ENCODE measurements around the gene HYLS1.

HYLS1 gene

DNA sequence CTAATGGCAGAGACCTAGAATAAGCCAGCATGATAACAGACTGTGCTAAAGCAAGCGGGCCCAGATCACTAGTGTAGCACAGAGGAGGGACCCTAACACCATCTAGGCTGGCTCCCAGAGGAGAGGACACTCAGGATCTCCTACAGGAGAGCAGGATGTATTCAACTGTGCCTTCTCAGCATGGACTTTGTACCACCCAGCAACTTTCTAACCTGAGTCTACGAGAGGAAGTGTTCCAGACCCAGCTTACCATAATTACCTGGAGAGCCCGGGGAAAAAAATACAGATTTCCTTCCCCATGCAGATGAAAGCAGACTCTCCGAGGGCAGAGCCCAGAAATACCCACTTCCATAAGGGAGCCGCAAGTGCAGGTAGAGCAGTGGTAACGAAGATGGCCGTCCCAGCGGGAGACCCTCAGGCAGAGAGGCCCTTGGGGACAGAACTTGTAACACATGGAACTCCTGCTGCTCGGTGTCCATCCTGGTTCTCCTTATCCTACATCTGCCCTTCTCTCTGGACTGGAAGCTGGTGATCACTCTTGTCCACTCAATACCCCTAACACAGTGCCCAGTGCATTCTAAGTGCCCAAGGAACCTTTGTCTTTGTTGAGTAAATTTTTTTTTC, 37.0 kb downstream of the HYLS1 start:
- Histone ChIP-seq H3K4me3 (ENCODE audit: extremely low read depth, insufficient read depth, low read length, poor library complexity, severe bottlenecking) (no peak overlapping the region), H3K36me3 (ENCODE audit: control insufficient read depth, insufficient read depth, low read length) (no peaks in the 10 kb centered on the region), H3K27ac (ENCODE audit: low read depth, low read length, severe bottlenecking) (no peak overlapping the region), H3K9me3 (ENCODE audit: control insufficient read depth, low read length) (no peaks in the 10 kb centered on the region), H3K4me1 (ENCODE audit: control insufficient read depth, insufficient read depth, low read length, poor library complexity, severe bottlenecking) (no peaks in the 10 kb centered on the region)
- 93 to 95% methylated on average over 5 to 7 of the region's 9 CpGs for WGBS, 2 experiments (ENCODE audit: insufficient coverage in 2 of 2)

DNA sequence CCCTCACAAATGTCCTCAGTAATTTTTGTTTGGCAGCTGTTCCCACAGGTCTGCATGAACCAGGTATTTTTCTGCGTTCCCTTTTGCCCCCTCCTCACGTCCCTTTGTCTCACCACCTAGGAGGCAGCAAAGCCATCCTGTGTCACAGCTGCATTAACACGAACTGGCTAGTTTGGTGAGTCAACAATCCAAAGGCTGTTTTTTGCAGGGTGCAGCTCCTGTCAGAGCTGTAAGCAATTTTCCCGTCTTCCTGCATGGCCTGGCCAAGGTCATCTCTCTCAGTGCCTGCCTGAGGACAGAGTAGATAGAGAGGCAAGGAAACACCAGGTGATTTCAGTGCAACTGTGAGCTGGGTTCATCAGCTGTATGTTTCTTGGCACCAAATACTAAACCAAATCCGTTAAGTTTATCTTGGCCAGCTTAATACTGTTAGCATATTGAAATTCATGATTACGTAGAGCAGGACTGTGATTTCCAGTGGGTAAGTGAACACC, 37.8 kb downstream of the HYLS1 start:
- 64 to 68% methylated on average over 6 of the region's 6 CpGs for WGBS, 2 experiments (ENCODE audit: insufficient coverage in 2 of 2)
- H3K9me3 ChIP-seq (ENCODE audit: control insufficient read depth, low read length): no peaks in the 10 kb centered on the region
- H3K36me3 ChIP-seq (ENCODE audit: control insufficient read depth, insufficient read depth, low read length): no peaks in the 10 kb centered on the region
- no peaks in the 10 kb centered on the region for H3K4me1 ChIP-seq (ENCODE audit: control insufficient read depth, insufficient read depth, low read length, poor library complexity, severe bottlenecking)
- no peak overlapping the region for H3K27ac ChIP-seq (ENCODE audit: low read depth, low read length, severe bottlenecking)
- no peak overlapping the region for H3K4me3 ChIP-seq (ENCODE audit: extremely low read depth, insufficient read depth, low read length, poor library complexity, severe bottlenecking)

DNA sequence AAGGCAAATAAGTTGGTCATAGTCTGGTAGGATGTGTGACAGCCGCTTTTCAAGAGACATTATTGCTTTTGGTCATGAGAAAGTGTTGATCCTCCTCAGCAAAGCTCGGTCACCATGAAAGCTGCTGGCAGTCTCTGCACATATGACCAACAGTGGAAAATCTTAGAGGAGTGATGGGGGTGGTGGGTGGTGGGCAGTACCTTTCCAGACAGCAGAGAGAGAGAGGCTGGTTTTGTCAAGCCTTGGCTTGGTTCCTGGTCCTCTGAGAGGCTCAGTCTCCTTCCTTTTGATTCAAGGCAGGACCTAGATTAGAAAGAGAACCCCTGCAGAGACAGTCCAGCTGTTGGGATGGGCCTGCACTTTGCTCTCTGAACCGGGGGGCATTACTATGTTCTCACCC, 38.3 kb downstream of the HYLS1 start:
- no peaks in the 10 kb centered on the region for H3K36me3 ChIP-seq (ENCODE audit: control insufficient read depth, insufficient read depth, low read length)
- no peak overlapping the region for H3K27ac ChIP-seq (ENCODE audit: low read depth, low read length, severe bottlenecking)
- no peak overlapping the region for H3K4me3 ChIP-seq (ENCODE audit: extremely low read depth, insufficient read depth, low read length, poor library complexity, severe bottlenecking)
- H3K9me3 ChIP-seq (ENCODE audit: control insufficient read depth, low read length): no peaks in the 10 kb centered on the region
- no peaks in the 10 kb centered on the region for H3K4me1 ChIP-seq (ENCODE audit: control insufficient read depth, insufficient read depth, low read length, poor library complexity, severe bottlenecking)
- WGBS, 2 experiments (ENCODE audit: insufficient coverage in 2 of 2): 95 to 96% methylated on average over 3 of the region's 3 CpGs

DNA sequence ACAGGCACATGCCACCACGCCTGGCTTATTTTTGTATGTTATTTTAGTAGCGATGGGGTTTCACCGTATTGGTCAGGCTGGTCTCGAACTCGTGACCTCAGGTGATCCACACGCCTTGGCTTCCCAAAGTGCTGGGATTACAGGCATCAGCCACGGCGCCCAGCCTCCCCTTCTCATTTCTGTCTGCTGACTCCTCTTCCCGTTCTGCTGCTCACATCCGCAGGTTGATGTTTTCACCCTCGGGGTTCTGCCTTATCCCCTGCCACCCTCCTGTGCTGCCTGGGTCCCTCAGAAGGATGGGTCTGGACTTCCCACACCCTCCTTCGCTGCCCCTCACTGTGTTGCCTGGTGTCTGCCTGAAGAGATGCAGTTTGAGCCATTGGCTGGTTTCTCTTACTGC, 39.2 kb downstream of the HYLS1 start:
- no peaks in the 10 kb centered on the region for H3K36me3 ChIP-seq (ENCODE audit: control insufficient read depth, insufficient read depth, low read length)
- H3K27ac ChIP-seq (ENCODE audit: low read depth, low read length, severe bottlenecking): no peak overlapping the region
- 90% methylated on average over 11 of the region's 12 CpGs for WGBS, 2 experiments (ENCODE audit: insufficient coverage in 2 of 2)
- no peaks in the 10 kb centered on the region for H3K4me1 ChIP-seq (ENCODE audit: control insufficient read depth, insufficient read depth, low read length, poor library complexity, severe bottlenecking)
- no peak overlapping the region for H3K4me3 ChIP-seq (ENCODE audit: extremely low read depth, insufficient read depth, low read length, poor library complexity, severe bottlenecking)
- H3K9me3 ChIP-seq (ENCODE audit: control insufficient read depth, low read length): no peaks in the 10 kb centered on the region

DNA sequence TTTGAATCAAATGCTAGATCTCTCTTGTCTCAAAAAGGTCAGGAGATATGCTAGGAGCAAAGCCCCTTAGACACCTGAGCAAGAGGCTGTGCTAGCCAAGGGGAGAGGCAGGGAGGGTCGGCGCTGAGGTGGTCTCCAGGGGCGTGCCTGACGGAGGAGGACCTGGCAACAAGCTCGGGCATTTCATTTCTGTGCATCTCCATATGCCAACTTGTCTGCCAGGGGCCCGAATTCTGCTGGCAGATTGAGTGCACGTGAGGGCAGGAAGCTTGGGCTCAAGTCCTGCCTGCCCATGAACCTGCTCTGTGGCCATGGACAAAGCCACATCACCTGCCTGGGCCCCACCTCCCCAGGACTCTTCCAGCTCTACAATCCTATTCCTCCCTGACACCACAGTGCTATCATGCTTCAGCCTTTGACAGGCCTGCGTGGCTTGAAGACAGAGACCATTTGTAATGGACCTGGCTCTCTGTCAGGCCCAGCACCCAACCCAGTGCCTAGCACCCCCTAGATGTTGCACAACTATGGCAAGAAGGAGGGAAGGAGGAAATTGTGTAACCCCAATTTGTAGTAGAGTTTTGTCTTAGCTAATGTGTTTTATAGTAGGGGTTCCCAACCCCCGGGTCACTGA, 42.1 kb downstream of the HYLS1 start:
- Histone ChIP-seq H3K27ac (ENCODE audit: low read depth, low read length, severe bottlenecking) (no peak overlapping the region), H3K36me3 (ENCODE audit: control insufficient read depth, insufficient read depth, low read length) (no peaks in the 10 kb centered on the region), H3K4me3 (ENCODE audit: extremely low read depth, insufficient read depth, low read length, poor library complexity, severe bottlenecking) (no peak overlapping the region), H3K9me3 (ENCODE audit: control insufficient read depth, low read length) (no peaks in the 10 kb centered on the region), H3K4me1 (ENCODE audit: control insufficient read depth, insufficient read depth, low read length, poor library complexity, severe bottlenecking) (no peaks in the 10 kb centered on the region)
- 94 to 96% methylated on average over 7 to 8 of the region's 9 CpGs for WGBS, 2 experiments (ENCODE audit: insufficient coverage in 2 of 2)

DNA sequence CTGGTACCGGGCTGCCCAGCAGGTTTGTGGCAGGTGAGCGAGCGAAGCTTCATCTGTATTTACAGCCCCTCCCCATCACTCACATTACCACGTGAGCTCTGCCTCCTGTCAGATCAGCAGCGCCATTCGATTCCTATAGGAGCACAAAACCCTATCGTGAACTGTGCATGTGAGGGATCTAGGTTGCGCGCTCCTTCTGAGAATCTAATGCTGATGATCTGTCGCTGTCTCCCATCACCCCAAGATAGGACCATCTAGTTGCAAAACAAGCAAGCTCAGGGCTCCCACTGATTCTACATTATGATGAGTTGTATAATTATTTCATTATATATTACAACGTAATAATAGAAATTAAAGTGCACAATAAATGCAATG, 42.6 kb downstream of the HYLS1 start:
- Histone ChIP-seq H3K27ac (ENCODE audit: low read depth, low read length, severe bottlenecking) (no peak overlapping the region), H3K9me3 (ENCODE audit: control insufficient read depth, low read length) (no peaks in the 10 kb centered on the region), H3K36me3 (ENCODE audit: control insufficient read depth, insufficient read depth, low read length) (no peaks in the 10 kb centered on the region), H3K4me1 (ENCODE audit: control insufficient read depth, insufficient read depth, low read length, poor library complexity, severe bottlenecking) (no peaks in the 10 kb centered on the region), H3K4me3 (ENCODE audit: extremely low read depth, insufficient read depth, low read length, poor library complexity, severe bottlenecking) (no peak overlapping the region)
- 93 to 94% methylated on average over 8 to 9 of the region's 11 CpGs for WGBS, 2 experiments (ENCODE audit: insufficient coverage in 2 of 2)

DNA sequence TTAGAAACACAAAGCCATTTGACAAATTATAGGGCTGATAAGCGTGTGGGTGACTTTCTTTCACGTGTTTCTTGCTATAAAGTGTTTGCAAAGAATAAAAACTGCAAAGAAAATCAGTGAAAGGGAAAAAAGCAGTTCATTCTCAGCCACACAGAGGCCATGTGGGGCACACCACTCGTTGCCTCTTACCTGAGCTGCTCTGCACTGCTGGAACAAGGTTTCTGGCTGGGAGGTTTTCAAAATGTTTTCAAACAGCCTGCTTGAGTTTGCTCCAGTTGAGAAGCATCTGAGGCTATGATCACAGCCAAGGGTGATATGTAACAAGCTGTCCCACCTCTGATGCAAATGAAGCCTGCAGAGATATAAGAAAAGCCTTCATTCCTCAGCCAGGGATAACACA, 43.6 kb downstream of the HYLS1 start:
- H3K27ac ChIP-seq (ENCODE audit: low read depth, low read length, severe bottlenecking): no peak overlapping the region
- no peaks in the 10 kb centered on the region for H3K9me3 ChIP-seq (ENCODE audit: control insufficient read depth, low read length)
- WGBS, 2 experiments (ENCODE audit: insufficient coverage in 2 of 2): 63 to 67% methylated on average over 3 of the region's 3 CpGs
- H3K4me1 ChIP-seq (ENCODE audit: control insufficient read depth, insufficient read depth, low read length, poor library complexity, severe bottlenecking): no peaks in the 10 kb centered on the region
- no peaks in the 10 kb centered on the region for H3K36me3 ChIP-seq (ENCODE audit: control insufficient read depth, insufficient read depth, low read length)
- no peak overlapping the region for H3K4me3 ChIP-seq (ENCODE audit: extremely low read depth, insufficient read depth, low read length, poor library complexity, severe bottlenecking)

DNA sequence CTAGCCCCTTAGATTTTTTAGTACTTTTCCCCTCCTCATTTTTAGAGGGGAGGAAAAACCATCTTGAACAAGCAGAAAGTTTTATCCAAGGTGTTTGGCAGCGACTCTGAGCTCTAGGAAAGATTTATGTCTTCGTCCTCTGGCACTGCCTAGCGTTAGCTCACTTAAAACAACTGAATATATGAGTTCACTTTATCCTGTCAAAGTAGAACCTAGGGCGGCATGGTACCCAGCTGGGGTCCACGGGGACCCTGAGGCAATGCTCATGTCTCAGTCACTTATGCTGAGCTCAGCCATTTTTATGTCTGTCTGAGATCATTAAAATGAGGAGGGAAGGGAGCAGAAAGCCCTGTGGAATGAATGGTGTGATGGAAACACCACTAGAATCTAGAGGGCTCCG, 44.2 kb downstream of the HYLS1 start:
- 91 to 93% methylated on average over 4 to 6 of the region's 6 CpGs for WGBS, 2 experiments (ENCODE audit: insufficient coverage in 2 of 2)

DNA sequence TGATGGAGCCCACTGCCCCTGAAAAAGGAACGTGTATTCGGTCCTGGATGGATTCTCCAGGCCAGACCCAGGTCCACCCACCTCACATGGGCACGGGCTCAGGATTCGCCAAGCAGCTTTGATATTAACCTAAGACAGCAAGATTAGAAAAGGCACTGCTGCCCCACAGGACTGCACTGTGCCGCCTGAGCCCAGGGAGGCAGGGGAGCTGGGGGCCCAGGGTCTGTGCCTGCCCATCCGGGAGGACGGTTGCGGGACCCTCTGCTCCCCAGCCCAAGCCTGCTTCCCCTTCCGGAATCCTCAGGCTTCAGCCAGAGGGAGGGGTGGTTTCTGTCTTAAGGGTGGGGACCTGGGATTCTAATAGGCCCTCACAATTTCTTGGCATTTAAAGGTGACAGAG, 44.8 kb downstream of the HYLS1 start:
- no peaks in the 10 kb centered on the region for H3K36me3 ChIP-seq (ENCODE audit: control insufficient read depth, insufficient read depth, low read length)
- H3K27ac ChIP-seq (ENCODE audit: low read depth, low read length, severe bottlenecking): no peak overlapping the region
- no peaks in the 10 kb centered on the region for H3K4me1 ChIP-seq (ENCODE audit: control insufficient read depth, insufficient read depth, low read length, poor library complexity, severe bottlenecking)
- H3K4me3 ChIP-seq (ENCODE audit: extremely low read depth, insufficient read depth, low read length, poor library complexity, severe bottlenecking): no peak overlapping the region
- WGBS, 2 experiments (ENCODE audit: insufficient coverage in 2 of 2): 82 to 84% methylated on average over 5 to 8 of the region's 9 CpGs
- no peaks in the 10 kb centered on the region for H3K9me3 ChIP-seq (ENCODE audit: control insufficient read depth, low read length)

More for the DNA sequence above, 44.2 kb downstream of the HYLS1 start:
- H3K27ac ChIP-seq (ENCODE audit: low read depth, low read length, severe bottlenecking): no peak overlapping the region
- no peak overlapping the region for H3K4me3 ChIP-seq (ENCODE audit: extremely low read depth, insufficient read depth, low read length, poor library complexity, severe bottlenecking)
- H3K36me3 ChIP-seq (ENCODE audit: control insufficient read depth, insufficient read depth, low read length): no peaks in the 10 kb centered on the region
- no peaks in the 10 kb centered on the region for H3K9me3 ChIP-seq (ENCODE audit: control insufficient read depth, low read length)
- H3K4me1 ChIP-seq (ENCODE audit: control insufficient read depth, insufficient read depth, low read length, poor library complexity, severe bottlenecking): no peaks in the 10 kb centered on the region

DNA sequence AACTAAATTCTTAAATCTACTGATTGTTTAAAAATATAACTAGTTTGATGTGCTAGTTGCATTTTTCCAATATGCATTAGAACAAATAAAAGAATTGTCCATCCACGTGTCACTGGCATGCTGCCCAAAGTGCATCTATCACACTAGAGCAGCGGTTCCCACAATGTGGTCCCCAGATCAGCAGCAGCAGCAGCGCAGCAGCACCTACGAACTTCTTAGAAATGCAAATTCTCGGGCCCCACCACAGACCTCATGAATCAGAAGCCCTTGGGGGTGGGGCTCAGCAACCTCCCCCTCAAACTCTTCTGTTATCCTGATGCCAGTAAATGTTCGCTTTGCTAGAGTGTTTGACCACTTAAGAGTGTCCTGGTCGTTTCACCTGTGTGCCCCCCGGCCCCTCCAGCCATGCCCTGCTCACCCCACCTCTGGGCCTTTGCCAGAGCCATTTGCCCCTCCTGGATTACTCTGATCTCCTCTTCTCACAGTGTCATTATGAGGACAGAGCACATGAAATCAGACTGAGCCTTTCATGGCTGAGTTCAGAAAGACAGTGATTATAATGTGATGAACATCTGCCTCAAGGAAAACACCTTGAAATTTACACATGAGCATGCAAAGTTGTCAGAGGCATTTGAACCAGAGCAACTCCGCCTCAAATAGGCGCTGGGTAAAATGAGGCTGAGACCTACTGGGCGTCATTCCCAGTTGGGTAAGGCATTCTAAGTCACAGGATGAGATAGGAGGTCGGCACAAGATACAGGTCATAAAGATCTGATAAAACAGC, 45.8 kb downstream of the HYLS1 start:
- no peak overlapping the region for H3K4me3 ChIP-seq (ENCODE audit: extremely low read depth, insufficient read depth, low read length, poor library complexity, severe bottlenecking)
- H3K9me3 ChIP-seq (ENCODE audit: control insufficient read depth, low read length): no peaks in the 10 kb centered on the region
- H3K36me3 ChIP-seq (ENCODE audit: control insufficient read depth, insufficient read depth, low read length): no peaks in the 10 kb centered on the region
- no peaks in the 10 kb centered on the region for H3K4me1 ChIP-seq (ENCODE audit: control insufficient read depth, insufficient read depth, low read length, poor library complexity, severe bottlenecking)
- WGBS, 2 experiments (ENCODE audit: insufficient coverage in 2 of 2): 61% methylated on average over 9 to 12 of the region's 12 CpGs
- no peak overlapping the region for H3K27ac ChIP-seq (ENCODE audit: low read depth, low read length, severe bottlenecking)

DNA sequence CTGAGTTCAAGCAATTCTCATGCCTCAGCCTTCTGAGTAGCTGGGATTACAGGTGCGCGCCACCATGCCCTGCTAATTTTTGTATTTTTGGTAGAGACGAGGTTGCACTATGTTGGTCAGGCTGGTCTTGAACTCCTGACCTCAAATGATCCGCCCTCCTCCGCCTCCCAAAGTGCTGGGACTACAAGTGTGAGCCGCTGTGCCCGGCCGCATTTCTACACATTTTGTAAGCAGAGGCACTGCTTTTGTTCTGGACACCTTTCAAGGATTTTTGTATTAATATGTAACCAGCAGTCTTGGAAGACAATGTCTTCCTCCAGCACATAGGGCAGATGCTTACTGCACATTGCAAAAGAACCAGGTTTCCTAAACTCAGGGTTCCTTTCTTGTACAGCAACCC, 47.0 kb downstream of the HYLS1 start:
- H3K4me3 ChIP-seq (ENCODE audit: extremely low read depth, insufficient read depth, low read length, poor library complexity, severe bottlenecking): no peak overlapping the region
- no peaks in the 10 kb centered on the region for H3K4me1 ChIP-seq (ENCODE audit: control insufficient read depth, insufficient read depth, low read length, poor library complexity, severe bottlenecking)
- H3K36me3 ChIP-seq (ENCODE audit: control insufficient read depth, insufficient read depth, low read length): no peaks in the 10 kb centered on the region
- H3K9me3 ChIP-seq (ENCODE audit: control insufficient read depth, low read length): no peaks in the 10 kb centered on the region
- 84 to 93% methylated on average over 6 to 8 of the region's 8 CpGs for WGBS, 2 experiments (ENCODE audit: insufficient coverage in 2 of 2)
- no peak overlapping the region for H3K27ac ChIP-seq (ENCODE audit: low read depth, low read length, severe bottlenecking)
